Cardiac ventricle fibroblast (primary cell): ENCODE measurements around the gene FXYD2. TPM values are rescaled to one million over a fixed set of nuclear protein-coding genes. Genes with fewer than 3 reads are reported as not detected.

Source experiments
- total RNA-seq: library from RNA; depleted of rRNA; stranded (reverse); fragments of >200 nt; gene quantifications from 2 replicates; pipeline ENCODE4 v1.2.3, GENCODE V29; 2015

The FXYD2 gene
- total RNA-seq = 0.34 TPM in 1 of 2 replicates, not detected in the other

DNA sequence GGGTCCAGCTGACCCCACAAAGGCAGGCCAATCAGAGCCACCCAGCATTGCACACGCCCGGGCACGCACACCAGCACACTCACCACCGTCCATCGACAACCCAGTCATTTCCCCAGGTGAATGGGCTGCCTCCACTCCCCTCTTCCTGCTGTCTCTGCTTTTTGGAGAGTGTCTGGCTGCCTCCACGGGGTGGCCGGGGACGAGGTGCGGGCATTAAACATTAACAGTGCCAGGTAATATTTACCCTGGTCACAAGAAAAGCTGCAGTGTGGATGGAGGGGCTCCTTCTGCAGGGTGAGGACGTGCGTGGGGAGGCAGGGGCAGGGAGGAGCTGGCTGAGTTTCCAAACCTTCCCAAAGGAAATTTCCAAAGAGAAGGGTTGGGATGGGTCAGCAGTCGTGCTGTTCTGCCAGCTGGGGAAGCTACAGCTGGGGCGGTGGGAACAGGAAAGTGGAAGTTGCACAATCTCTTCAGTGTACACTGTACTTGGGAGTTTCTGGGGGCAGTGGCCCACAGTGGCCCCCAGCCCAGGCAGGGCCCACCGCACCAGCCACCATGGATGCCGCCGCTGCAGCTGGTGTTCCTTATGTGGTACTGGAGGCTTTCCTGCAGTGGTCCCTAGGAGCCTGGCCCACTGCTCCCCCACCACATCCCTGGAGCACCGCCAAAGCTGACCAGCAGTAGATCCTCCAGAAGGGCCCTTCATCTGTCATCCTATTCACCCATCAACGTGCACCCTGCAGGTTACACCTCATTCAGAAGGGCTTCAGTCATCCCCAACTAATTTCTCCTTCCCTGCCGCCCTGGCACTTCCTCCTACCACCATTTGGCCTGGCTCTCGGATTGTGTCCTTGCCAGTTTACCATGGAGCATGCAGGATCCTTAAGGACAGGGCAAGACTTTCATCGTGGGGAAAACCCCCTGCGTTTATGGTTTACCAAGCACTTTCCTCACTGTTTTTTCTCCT, at the start of gene FXYD2:
FXYD2 (minus strand) TSS at position 174 of the 967 bp plus-strand sequence; CDS start at position 108, 66 bp downstream.

DNA sequence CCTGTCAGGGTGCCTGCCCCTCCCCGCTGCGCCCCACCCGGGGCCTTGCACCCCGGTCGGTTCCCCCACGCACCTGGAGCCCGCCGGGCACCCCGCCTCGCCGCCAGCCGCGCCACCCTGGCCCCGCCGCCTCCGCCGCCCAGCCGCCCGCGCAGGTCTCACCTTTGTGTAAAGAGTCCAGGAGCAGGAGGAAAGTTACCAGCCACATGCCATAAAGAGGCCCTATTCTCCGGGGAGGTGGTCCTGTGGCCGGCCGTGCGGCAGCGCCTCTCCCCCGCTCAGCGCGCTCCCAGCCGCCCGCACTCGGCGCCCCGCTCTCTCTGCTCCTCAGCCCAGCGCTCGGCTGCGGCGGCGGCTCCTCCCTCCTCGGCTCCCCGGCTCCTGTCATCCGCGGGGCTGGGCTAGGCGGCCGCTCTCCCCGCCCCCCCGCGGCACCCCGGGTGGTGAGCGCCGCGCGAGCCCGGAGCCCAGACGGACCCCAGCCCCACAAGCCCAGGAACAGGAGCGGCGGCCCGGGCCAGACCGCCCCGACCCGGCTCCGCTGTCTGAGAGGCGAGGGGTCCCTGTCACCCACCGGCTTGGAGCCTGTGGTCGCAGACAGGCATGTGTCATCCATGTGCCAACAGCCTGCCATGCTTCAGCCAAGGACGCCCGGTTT, 27.5 kb downstream of the FXYD2 start, which contains the start of gene DSCAML1:
DSCAML1 (minus strand) TSS at position 345 of the 658 bp plus-strand sequence; CDS start at position 208, 137 bp downstream.

Other genes with a start within 250 kb of the FXYD2 start
- not detected in 2 replicates for gene DSCAML1, start 27.5 kb downstream of the FXYD2 start, total RNA-seq
- gene FXYD6, start 51.9 kb upstream of the FXYD2 start, total RNA-seq = 3.1 and 3.7 TPM in 2 replicates
- gene TMPRSS13, start 104.7 kb upstream of the FXYD2 start, total RNA-seq = not detected in 2 replicates
- not detected in 2 replicates for gene IL10RA, start 161.7 kb upstream of the FXYD2 start, total RNA-seq